ENCODE measurements around the gene EPHB1. TPM values are rescaled to one million over a fixed set of nuclear protein-coding genes. Genes with fewer than 3 reads are reported as not detected.

The EPHB1 gene
- total and polyA plus RNA-seq, 5 experiments from 2014 or later = not detected

DNA sequence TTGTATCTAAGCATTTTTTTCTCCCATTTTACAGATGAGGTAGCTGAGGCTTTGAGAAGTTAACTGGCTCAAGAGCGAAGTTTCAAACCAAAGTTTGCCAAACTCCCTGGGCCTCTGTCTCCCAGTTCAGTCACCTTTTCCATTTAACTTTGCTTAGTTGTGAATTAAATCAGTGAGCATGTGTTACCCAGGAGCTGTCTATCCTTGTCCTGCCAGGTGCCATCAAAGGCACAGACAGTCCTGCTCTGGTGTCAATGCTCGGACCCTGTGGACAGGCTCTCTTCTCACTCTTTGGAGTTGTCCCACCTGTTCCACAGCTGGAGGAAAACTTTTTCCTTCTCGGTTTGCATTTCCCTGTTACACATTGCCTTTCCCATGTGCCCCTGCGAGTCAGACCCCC lies 8.6 kb downstream of the EPHB1 start:
- H3K9me3 Mint-ChIP-seq = peaks cover 0 to 2% (median 0%) of the 10 kb centered on the region in 9 donors

GRCh38 chr3:134804508-134805480 lies 9.7 kb downstream of the EPHB1 start:
- Mint-ChIP-seq H3K27me3 (peaks cover 0 to 28% (median 4%) of the 10 kb centered on the region in 5 donors), H3K9me3 (peaks cover 0 to 2% (median 0%) of the 10 kb centered on the region in 9 donors), H3K4me3 (no peak overlapping the region), H3K4me1 (no peaks in the 10 kb centered on the region), H3K36me3 (no peaks in the 10 kb centered on the region), H3K27ac (no peak overlapping the region)
- no peak for ATAC-seq
- no peak for DNase-seq
- POLR2A ChIA-PET = no interaction called here

More for the DNA sequence above, 8.6 kb downstream of the EPHB1 start:
- peaks cover 0 to 36% (median 4%) of the 10 kb centered on the region in 5 donors for H3K27me3 Mint-ChIP-seq
- DNase-seq = no peak
- no peak for ATAC-seq
- H3K4me3 Mint-ChIP-seq = no peak overlapping the region
- no peaks in the 10 kb centered on the region for H3K36me3 Mint-ChIP-seq
- H3K4me1 Mint-ChIP-seq = no peaks in the 10 kb centered on the region
- POLR2A ChIA-PET = no interaction called here
- no peak overlapping the region for H3K27ac Mint-ChIP-seq

DNA sequence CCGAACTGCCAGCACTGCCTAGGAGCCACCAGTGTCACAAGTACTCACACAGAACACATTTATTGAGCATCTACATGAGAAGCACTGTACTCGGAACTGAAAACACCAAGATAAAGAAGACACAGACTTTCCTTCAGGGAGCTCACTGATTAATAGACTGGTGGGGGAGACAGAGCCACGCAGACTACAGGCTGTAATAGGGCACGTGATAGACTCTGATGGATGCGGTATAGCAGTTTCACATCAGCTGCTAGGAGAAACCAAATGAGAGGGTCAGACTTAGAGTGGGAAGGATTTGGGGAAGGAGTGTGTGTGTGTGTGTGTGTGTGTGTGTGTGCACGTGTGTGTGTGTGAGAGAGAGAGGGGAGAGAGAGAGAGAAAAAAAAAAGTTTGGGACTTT lies 12.1 kb downstream of the EPHB1 start:
- Mint-ChIP-seq H3K27ac (no peak overlapping the region), H3K4me1 (no peaks in the 10 kb centered on the region), H3K4me3 (no peak overlapping the region), H3K36me3 (no peaks in the 10 kb centered on the region), H3K27me3 (peaks cover 0 to 27% (median 4%) of the 10 kb centered on the region in 5 donors), H3K9me3 (peaks cover 0 to 2% (median 0%) of the 10 kb centered on the region in 9 donors)
- POLR2A ChIA-PET = no interaction called here
- ATAC-seq (no peak), DNase-seq (no peak)

- POLR2A ChIA-PET = no interaction called here
- Mint-ChIP-seq H3K4me1 (no peaks in the 10 kb centered on the region), H3K4me3 (no peak overlapping the region), H3K27me3 (peaks cover 0 to 27% (median 4%) of the 10 kb centered on the region in 5 donors), H3K9me3 (peaks cover 0 to 2% (median 0%) of the 10 kb centered on the region in 9 donors), H3K36me3 (no peaks in the 10 kb centered on the region), H3K27ac (no peak overlapping the region)
- DNase-seq = no peak
- no peak for ATAC-seq
Measured at GRCh38 chr3:134808835-134809234, 13.8 kb downstream of the EPHB1 start.

- Mint-ChIP-seq H3K9me3 (peaks cover 0 to 2% (median 0%) of the 10 kb centered on the region in 9 donors), H3K4me3 (no peak overlapping the region), H3K4me1 (no peaks in the 10 kb centered on the region), H3K27ac (no peak overlapping the region), H3K27me3 (peaks cover 0 to 23% (median 4%) of the 10 kb centered on the region in 5 donors), H3K36me3 (no peaks in the 10 kb centered on the region)
- no peak for DNase-seq
- no peak for ATAC-seq
- POLR2A ChIA-PET = no interaction called here
Measured at GRCh38 chr3:134809427-134810051, 14.5 kb downstream of the EPHB1 start.

DNA sequence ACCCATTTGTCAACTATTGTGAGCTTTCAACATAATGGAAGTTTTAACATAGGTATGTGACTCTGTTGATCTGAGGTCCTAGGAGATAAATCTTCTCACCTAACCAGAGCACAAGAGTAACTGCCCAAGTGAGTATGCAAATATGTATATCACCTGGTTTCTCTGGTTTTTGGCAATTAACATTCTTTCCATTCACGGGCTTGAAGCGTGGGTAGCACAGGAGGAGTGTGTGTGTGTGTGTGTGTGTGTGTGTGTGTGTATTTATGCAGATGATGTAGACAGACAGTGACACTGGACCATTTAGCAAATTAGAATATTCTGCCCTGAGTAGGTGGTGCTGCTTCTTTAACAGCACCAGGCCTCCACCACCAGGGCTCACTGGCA lies 15.0 kb downstream of the EPHB1 start:
- ATAC-seq = no peak
- no peak for DNase-seq
- Mint-ChIP-seq H3K4me3 (no peak overlapping the region), H3K27ac (no peak overlapping the region), H3K9me3 (peaks cover 0 to 2% (median 0%) of the 10 kb centered on the region in 9 donors), H3K36me3 (no peaks in the 10 kb centered on the region), H3K4me1 (no peaks in the 10 kb centered on the region), H3K27me3 (peaks cover 0 to 18% (median 4%) of the 10 kb centered on the region in 5 donors)
- POLR2A ChIA-PET = no interaction called here

DNA sequence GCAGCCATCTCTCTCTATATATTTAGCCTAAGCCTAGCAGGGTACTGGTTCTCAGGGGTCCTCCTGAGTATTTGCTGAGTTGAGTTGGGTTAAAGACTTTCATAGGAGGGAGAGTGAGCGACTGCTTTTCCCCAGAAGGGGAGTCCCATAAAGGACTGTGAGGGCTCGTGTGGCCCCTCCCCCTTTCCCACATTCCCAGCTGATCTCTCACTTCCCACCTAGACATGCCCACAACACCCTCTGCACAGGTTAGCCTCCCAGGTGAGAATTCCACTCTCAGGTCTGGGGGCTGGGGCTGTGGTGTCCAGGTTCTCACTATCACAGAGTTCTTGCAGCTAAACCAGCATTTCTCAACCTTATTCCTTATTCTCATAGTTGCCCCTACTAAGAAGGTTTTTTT lies 15.8 kb downstream of the EPHB1 start:
- POLR2A ChIA-PET = no interaction called here
- DNase-seq (no peak), ATAC-seq (no peak)
- no peaks in the 10 kb centered on the region for H3K4me1 Mint-ChIP-seq
- no peak overlapping the region for H3K4me3 Mint-ChIP-seq
- peaks cover 0 to 12% (median under 1%) of the 10 kb centered on the region in 5 donors for H3K27me3 Mint-ChIP-seq
- H3K36me3 Mint-ChIP-seq = no peaks in the 10 kb centered on the region
- H3K27ac Mint-ChIP-seq = no peak overlapping the region
- peaks cover 0 to under 1% (median 0%) of the 10 kb centered on the region in 9 donors for H3K9me3 Mint-ChIP-seq

DNA sequence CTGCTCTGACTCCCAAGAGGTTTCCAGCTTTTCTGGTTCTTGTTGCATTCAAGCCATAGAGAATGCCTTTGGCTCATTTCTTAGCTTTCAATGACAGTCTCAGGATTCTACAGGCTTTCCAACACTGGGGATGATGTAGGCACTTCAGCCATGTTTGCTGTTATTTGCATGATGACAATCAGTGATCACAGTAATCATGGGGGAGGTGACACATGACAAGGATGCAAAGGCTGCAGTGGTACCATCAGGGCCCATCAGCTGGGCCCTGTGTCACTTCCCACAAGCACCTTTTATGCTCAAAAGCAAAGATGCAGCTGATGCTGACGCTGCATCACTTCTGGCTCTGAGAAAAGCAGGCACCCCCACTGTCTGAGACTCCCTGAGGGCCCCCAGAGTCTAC lies 18.6 kb downstream of the EPHB1 start:
- Mint-ChIP-seq H3K4me3 (no peak overlapping the region), H3K27me3 (peaks cover under 1 to 4% (median 2%) of the 10 kb centered on the region in 5 donors)

GRCh38 chr3:134815519-134815918 lies 20.5 kb downstream of the EPHB1 start:
- no peak overlapping the region for H3K27ac Mint-ChIP-seq

More for the DNA sequence above, 18.6 kb downstream of the EPHB1 start:
- DNase-seq = no peak
- no peaks in the 10 kb centered on the region for H3K36me3 Mint-ChIP-seq
- no peaks in the 10 kb centered on the region for H3K9me3 Mint-ChIP-seq
- POLR2A ChIA-PET = no interaction called here
- no peaks in the 10 kb centered on the region for H3K4me1 Mint-ChIP-seq
- ATAC-seq = no peak
- no peak overlapping the region for H3K27ac Mint-ChIP-seq

DNA sequence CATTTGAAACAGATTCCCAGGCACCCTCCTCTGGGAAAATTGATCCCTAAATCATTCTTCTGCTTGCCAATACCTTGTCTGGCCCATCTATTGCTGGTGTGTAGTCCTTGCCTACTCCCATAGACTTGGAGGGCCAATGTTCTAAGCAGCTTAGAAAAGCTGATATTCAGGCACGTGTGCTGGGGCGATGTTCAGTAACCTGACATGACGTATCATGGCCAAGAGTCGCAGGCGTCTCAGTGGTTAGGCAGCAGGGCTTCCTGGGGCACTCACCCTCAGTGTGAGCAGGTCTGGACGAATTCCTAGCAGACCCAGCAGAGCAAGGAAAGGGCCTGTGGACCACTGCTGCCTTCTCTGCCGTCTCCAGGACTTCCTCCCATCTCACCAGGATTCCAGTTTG lies 21.6 kb downstream of the EPHB1 start:
- no peak for DNase-seq
- no peaks in the 10 kb centered on the region for H3K36me3 Mint-ChIP-seq
- ATAC-seq = no peak
- H3K9me3 Mint-ChIP-seq = no peaks in the 10 kb centered on the region
- no peak overlapping the region for H3K4me3 Mint-ChIP-seq
- no peak overlapping the region for H3K27ac Mint-ChIP-seq
- no peaks in the 10 kb centered on the region for H3K4me1 Mint-ChIP-seq
- peaks cover 2 to 18% (median 9%) of the 10 kb centered on the region in 5 donors for H3K27me3 Mint-ChIP-seq
- POLR2A ChIA-PET = no interaction called here

More at GRCh38 chr3:134815519-134815918, 20.5 kb downstream of the EPHB1 start:
- Mint-ChIP-seq H3K9me3 (no peaks in the 10 kb centered on the region), H3K4me3 (no peak overlapping the region), H3K27me3 (peaks cover 2 to 18% (median 8%) of the 10 kb centered on the region in 5 donors), H3K4me1 (no peaks in the 10 kb centered on the region), H3K36me3 (no peaks in the 10 kb centered on the region)
- POLR2A ChIA-PET = no interaction called here
- ATAC-seq = no peak
- no peak for DNase-seq

DNA sequence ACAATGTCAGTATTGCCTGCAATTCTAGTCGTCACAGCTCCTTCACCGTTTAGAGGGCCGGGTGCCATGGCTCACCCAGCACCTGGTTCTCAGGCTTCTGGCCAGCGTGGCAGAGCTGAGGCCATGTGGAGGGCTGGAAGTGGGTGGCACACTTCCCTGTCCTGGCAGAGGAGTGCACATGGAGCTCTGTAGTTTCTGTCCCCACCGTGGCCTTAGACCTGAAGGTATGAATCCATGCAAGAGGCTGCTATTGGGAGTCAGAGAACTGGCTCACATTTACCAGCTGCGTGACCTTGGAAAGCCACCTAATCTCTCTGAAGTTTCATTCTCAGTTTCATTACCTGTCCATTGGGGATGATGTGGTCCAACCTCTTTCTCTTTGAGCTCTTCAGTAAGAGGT lies 22.2 kb downstream of the EPHB1 start:
- Mint-ChIP-seq H3K4me3 (no peak overlapping the region), H3K4me1 (no peaks in the 10 kb centered on the region), H3K9me3 (no peaks in the 10 kb centered on the region), H3K27ac (no peak overlapping the region), H3K27me3 (peaks cover 2 to 18% (median 11%) of the 10 kb centered on the region in 5 donors), H3K36me3 (no peaks in the 10 kb centered on the region)
- no peak for DNase-seq
- no peak for ATAC-seq
- POLR2A ChIA-PET = no interaction called here

DNA sequence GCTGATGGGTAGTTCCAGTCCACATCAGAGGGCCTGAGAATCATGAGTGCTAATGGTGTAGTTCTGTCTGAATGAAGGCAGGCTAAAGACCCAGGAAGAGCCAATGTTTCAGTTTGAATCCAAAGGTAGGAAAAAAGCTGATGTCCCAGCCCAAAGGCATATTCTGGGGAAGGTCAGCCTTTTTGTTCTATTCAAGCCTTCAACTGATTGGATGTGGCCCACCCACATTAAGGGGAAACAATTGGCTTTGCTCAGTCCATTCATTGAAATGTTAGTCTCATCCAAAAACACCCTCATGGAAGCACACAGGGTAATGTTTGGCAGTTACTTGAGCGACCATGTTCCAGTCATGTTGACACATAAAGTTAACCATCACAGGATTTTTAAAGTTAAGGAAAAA lies 25.9 kb downstream of the EPHB1 start:
- no peak for ATAC-seq
- H3K27ac Mint-ChIP-seq = no peak overlapping the region
- no peak for DNase-seq
- H3K4me1 Mint-ChIP-seq = no peaks in the 10 kb centered on the region
- no peaks in the 10 kb centered on the region for H3K36me3 Mint-ChIP-seq
- H3K4me3 Mint-ChIP-seq = no peak overlapping the region
- POLR2A ChIA-PET = no interaction called here
- peaks cover 2 to 18% (median 12%) of the 10 kb centered on the region in 5 donors for H3K27me3 Mint-ChIP-seq
- H3K9me3 Mint-ChIP-seq = no peaks in the 10 kb centered on the region

DNA sequence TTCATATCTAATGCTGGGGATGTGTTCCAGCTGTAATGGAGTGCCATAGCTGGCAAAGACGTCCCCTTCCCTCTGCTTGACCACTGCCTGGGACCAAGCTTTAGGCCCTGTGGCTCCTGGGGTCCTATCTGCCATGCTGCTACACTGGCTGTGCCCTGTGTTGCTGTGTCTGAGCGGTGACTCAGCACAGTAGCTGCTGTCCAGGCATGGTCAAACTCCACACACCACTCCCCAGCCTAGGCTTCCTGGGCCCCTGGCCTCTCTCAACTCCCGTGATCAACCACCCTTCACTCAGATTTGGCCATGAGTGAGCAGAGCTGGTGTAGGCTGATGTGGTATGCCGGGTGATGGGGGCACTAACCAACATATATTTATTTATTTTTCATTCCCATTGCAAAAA lies 27.0 kb downstream of the EPHB1 start:
- no peak for DNase-seq
- Mint-ChIP-seq H3K9me3 (no peaks in the 10 kb centered on the region), H3K27ac (no peak overlapping the region), H3K4me1 (no peaks in the 10 kb centered on the region), H3K27me3 (peaks cover 2 to 18% (median 12%) of the 10 kb centered on the region in 5 donors), H3K36me3 (no peaks in the 10 kb centered on the region), H3K4me3 (no peak overlapping the region)
- POLR2A ChIA-PET = no interaction called here
- ATAC-seq = no peak

Data from naive thymus-derived CD8-positive, alpha-beta T cell (primary cell).